Epithelial cell of proximal tubule (primary cell): ENCODE measurements around the gene PPP1R3D. TPM values are rescaled to one million over a fixed set of nuclear protein-coding genes. Genes with fewer than 3 reads are reported as not detected.

ENCODE experiments used
- DNase-seq: peaks from one replicate; pipeline ENCODE4 v3.0.0-alpha.2; 2011; ENCODE audit warnings: low read depth
- H3K4me3 ChIP-seq: 2 replicates; pipeline ENCODE4 v1.5.1; 2011; ENCODE audit warnings: low read depth, mild to moderate bottlenecking, low read length
- CTCF ChIP-seq: conservative IDR thresholded peaks from 2 replicates; pipeline ENCODE4 v1.5.1; 2012; ENCODE audit warnings: low read depth, mild to moderate bottlenecking, low read length
- total RNA-seq: library from RNA; depleted of rRNA; stranded (reverse); fragments of >200 nt; gene quantifications from 2 replicates; pipeline ENCODE4 v1.2.3, GENCODE V29; 2015

Gene PPP1R3D
- total RNA-seq, 1 donor from 2014 or later = 3.7 TPM

GRCh38 chr20:59935457-59936185 is 4.5 kb downstream of the PPP1R3D start:
- no peak for DNase-seq
- no peak for TF ChIP-seq CTCF
- no peak overlapping the region for H3K4me3 ChIP-seq

GRCh38 chr20:59933849-59934585 is 6.1 kb downstream of the PPP1R3D start:
- TF ChIP-seq CTCF = peak; percentile 86
- H3K4me3 ChIP-seq = peak overlapping the region; percentile 75
- DNase-seq = no peak

DNA sequence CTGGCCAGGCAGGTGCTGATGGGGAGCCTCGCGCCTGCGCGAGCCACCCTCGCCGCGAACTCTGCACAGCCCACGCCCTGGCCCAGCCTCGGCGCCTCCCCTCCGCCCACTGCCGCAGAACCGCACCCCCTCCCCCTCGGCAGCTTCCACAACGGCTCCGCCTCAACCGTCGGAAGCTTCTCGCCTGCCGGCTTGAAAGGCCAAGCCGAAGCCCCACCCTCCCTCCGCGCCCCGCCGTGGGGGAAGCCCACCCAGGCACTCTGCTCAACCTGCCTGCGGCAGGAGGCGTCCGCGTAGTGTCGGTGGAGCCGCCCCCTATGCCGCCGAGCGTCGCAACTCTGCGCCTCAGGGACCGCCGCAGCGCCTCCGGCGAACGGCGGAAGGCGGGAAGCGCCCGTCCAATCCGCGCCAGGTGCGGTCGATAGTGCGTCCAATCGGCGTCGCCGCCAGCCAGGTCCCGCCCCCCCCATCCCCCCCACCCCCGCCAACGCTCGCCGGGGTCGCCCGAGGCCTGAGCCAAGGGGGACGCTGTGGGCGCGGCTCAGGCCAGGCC is 6.7 kb downstream of the PPP1R3D start, which contains the start of gene SYCP2:
SYCP2 (minus strand) TSS at position 342 of the 553 bp plus-strand sequence. CDS start 11,224 bp downstream, outside the sequence.
- no peak for DNase-seq
- H3K4me3 ChIP-seq = peak within 1 kb of the TSS; percentile 75
- TF ChIP-seq CTCF = no peak

GRCh38 chr20:59932616-59933295 is 7.3 kb downstream of the PPP1R3D start:
- TF ChIP-seq CTCF = no peak
- no peak overlapping the region for H3K4me3 ChIP-seq
- DNase-seq = no peak

GRCh38 chr20:59931511-59932312 is 8.4 kb downstream of the PPP1R3D start:
- no peak for DNase-seq
- no peak overlapping the region for H3K4me3 ChIP-seq
- no peak for TF ChIP-seq CTCF

- no peak for DNase-seq
- TF ChIP-seq CTCF = no peak
- H3K4me3 ChIP-seq = no peak overlapping the region
These were observed 14.2 kb downstream of the PPP1R3D start for GRCh38 chr20:59925899-59926298.
